GM21390 (cell line): ENCODE measurements around the gene TNC.

Source experiments
- ATAC-seq: cut with Tn5 transposase; IDR thresholded peaks from one replicate; pipeline ENCODE4 v1.9.1; 2021; ENCODE audit not compliant: unreplicated experiment

Gene TNC

GRCh38 chr9:115058175-115058574, 59.8 kb downstream of the TNC start:
- ATAC-seq, result no peak

GRCh38 chr9:115057559-115057958, 60.4 kb downstream of the TNC start:
- no peak for ATAC-seq

- no peak for ATAC-seq
These were observed 67.9 kb downstream of the TNC start for GRCh38 chr9:115050002-115050490.

- no peak for ATAC-seq
These were observed 71.1 kb downstream of the TNC start for GRCh38 chr9:115046824-115047223.

GRCh38 chr9:115046199-115046598, 71.8 kb downstream of the TNC start:
- no peak for ATAC-seq

- ATAC-seq, result no peak
These were observed 74.3 kb downstream of the TNC start for GRCh38 chr9:115043632-115044031.

GRCh38 chr9:115042781-115043509, 75.0 kb downstream of the TNC start:
- ATAC-seq, result no peak

GRCh38 chr9:115039516-115040120, 78.3 kb downstream of the TNC start:
- no peak for ATAC-seq

- ATAC-seq, result no peak
These were observed 79.8 kb downstream of the TNC start for GRCh38 chr9:115038178-115038577.

GRCh38 chr9:115036691-115037090, 81.3 kb downstream of the TNC start:
- no peak for ATAC-seq

GRCh38 chr9:115035841-115036612, 81.9 kb downstream of the TNC start:
- peak; percentile 92 for ATAC-seq

GRCh38 chr9:115034801-115035200, 83.2 kb downstream of the TNC start:
- ATAC-seq, result no peak

GRCh38 chr9:115033800-115034199, 84.2 kb downstream of the TNC start:
- no peak for ATAC-seq

- ATAC-seq, result no peak
These were observed 85.7 kb downstream of the TNC start for GRCh38 chr9:115032296-115032695.

- no peak for ATAC-seq
These were observed 88.0 kb downstream of the TNC start for GRCh38 chr9:115030006-115030405.

- ATAC-seq, result no peak
These were observed 92.2 kb downstream of the TNC start for GRCh38 chr9:115025721-115026120.

GRCh38 chr9:115024925-115025535, 92.9 kb downstream of the TNC start:
- ATAC-seq, result no peak

GRCh38 chr9:115022760-115023434, 95.1 kb downstream of the TNC start:
- no peak for ATAC-seq

GRCh38 chr9:115018547-115019435, 99.2 kb downstream of the TNC start:
- ATAC-seq, result no peak

GRCh38 chr9:115016344-115016743, 101.6 kb downstream of the TNC start:
- ATAC-seq, result no peak
